CD8-positive, alpha-beta memory T cell (primary cell): ENCODE data around the gene PARD6G. TPM values are rescaled to one million over a fixed set of nuclear protein-coding genes. Genes with fewer than 3 reads are reported as not detected.

Source experiments
- CTCF ChIA-PET: fragments of 350-600 bp; sonication (Branson Sonifier 250); formaldehyde crosslinking; loops from one replicate; lab custom pipeline; 2021; ENCODE audit warnings: antibody characterized with exemption; lab: Charles Lee
- POLR2A ChIA-PET: fragments of 350-600 bp; sonication (Branson Sonifier 250); formaldehyde crosslinking; loops from one replicate; lab custom pipeline; 2021; ENCODE audit warnings: antibody characterized with exemption; lab: Charles Lee
- DNase-seq, 5 donors: peaks; one replicate each; pipeline versions ENCODE4 v3.0.0 to v3.0.0-alpha.2; 2020 to 2022; ENCODE audit warnings: mixed read lengths in 1 of 5
- H3K27ac ChIP-seq: one replicate; pipeline ENCODE4 v1.7.0; 2013; ENCODE audit warnings: low read depth, mild to moderate bottlenecking, low read length, moderate library complexity
- H3K27me3 ChIP-seq: 2 replicates; pipeline ENCODE4 v1.7.0; 2013; ENCODE audit warnings: low read length, mild to moderate bottlenecking; ENCODE audit not compliant: insufficient read depth, poor library complexity, severe bottlenecking
- H3K36me3 ChIP-seq: 2 replicates; pipeline ENCODE4 v1.7.0; 2013; ENCODE audit warnings: mild to moderate bottlenecking, low read length, moderate library complexity; ENCODE audit not compliant: insufficient read depth
- H3K4me1 ChIP-seq: 2 replicates; pipeline ENCODE4 v1.7.0; 2013; ENCODE audit warnings: mild to moderate bottlenecking, low read length, moderate library complexity; ENCODE audit not compliant: insufficient read depth
- H3K4me3 ChIP-seq: 2 replicates; pipeline ENCODE4 v1.7.0; 2013; ENCODE audit warnings: mild to moderate bottlenecking, low read length
- H3K9me3 ChIP-seq: 2 replicates; pipeline ENCODE4 v1.7.0; 2013; ENCODE audit warnings: mild to moderate bottlenecking, low read length
- H3K27ac Mint-ChIP-seq, 8 donors: one replicate each; pipeline ENCODE4 v1.8.0; 2020 to 2021; ENCODE audit warnings: mixed read lengths in 8 of 8, mild to moderate bottlenecking in 6 of 8, inconsistent platforms in 3 of 8, moderate library complexity in 3 of 8
- H3K27me3 Mint-ChIP-seq, 2 donors: one replicate each; pipeline ENCODE4 v1.8.0; 2020 to 2021; ENCODE audit warnings: mixed read lengths in 2 of 2, mild to moderate bottlenecking in 1 of 2, moderate library complexity in 1 of 2
- H3K36me3 Mint-ChIP-seq, 3 donors: one replicate each; pipeline ENCODE4 v1.8.0; 2020 to 2021; ENCODE audit warnings: mixed read lengths in 3 of 3, inconsistent platforms in 1 of 3, mild to moderate bottlenecking in 1 of 3
- H3K4me1 Mint-ChIP-seq, 3 donors: one replicate each; pipeline ENCODE4 v1.8.0; 2020 to 2021; ENCODE audit warnings: mixed read lengths in 3 of 3, inconsistent platforms in 1 of 3, mild to moderate bottlenecking in 1 of 3
- H3K4me3 Mint-ChIP-seq, 7 donors: one replicate each; pipeline ENCODE4 v1.8.0; 2020 to 2021; ENCODE audit warnings: mixed read lengths in 7 of 7, mild to moderate bottlenecking in 6 of 7, moderate library complexity in 4 of 7, inconsistent platforms in 2 of 7
- H3K9me3 Mint-ChIP-seq, 5 donors: one replicate each; pipeline ENCODE4 v1.8.0; 2020 to 2022; ENCODE audit warnings: mixed read lengths in 5 of 5, mild to moderate bottlenecking in 3 of 5, moderate library complexity in 2 of 5, inconsistent platforms in 1 of 5
- polyA plus RNA-seq: library from polyadenylated mRNA; unstranded; fragments of 300-500 nt; fragmentation: Illumina TruSeq; gene quantifications from one replicate; pipeline ENCODE4 v1.2.3, GENCODE V29; 2021
- total RNA-seq, 2 experiments: library from RNA; stranded (reverse); gene quantifications; one replicate each; pipeline ENCODE4 v1.2.3, GENCODE V29; 2021

The PARD6G gene
- total and polyA plus RNA-seq, 3 experiments from 2014 or later, result 0.32 to 0.48 (median 0.33) TPM

DNA sequence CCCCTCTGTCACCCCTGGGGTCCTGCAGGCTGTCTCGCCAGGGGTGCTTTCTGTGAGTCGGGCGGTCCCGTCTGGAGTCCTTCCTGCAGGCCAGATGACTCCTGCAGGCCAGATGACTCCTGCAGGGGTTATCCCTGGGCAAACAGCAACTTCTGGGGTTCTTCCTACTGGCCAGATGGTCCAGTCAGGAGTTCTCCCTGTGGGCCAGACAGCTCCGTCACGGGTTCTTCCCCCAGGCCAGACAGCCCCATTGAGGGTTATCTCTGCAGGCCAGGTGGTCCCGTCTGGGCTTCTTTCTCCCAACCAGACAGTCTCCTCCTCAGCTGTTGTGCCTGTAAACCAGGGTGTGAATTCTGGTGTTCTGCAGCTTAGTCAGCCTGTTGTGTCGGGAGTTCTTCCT lies 110.6 kb downstream of the PARD6G start:
- Histone ChIP-seq H3K27me3 (no peaks in the 10 kb centered on the region), H3K9me3 (no peaks in the 10 kb centered on the region), H3K4me1 (no peaks in the 10 kb centered on the region), H3K36me3 (peaks cover 25% of the 10 kb centered on the region), H3K4me3 (no peak overlapping the region), H3K27ac (no peak overlapping the region)
- Mint-ChIP-seq H3K4me3 (no peak overlapping the region), H3K36me3 (peaks cover 29 to 85% (median 41%) of the 10 kb centered on the region in 3 donors), H3K9me3 (no peaks in the 10 kb centered on the region), H3K4me1 (peaks cover 0 to 10% (median 10%) of the 10 kb centered on the region in 3 donors), H3K27ac (no peak overlapping the region), H3K27me3 (no peaks in the 10 kb centered on the region)
- CTCF ChIA-PET, result no interaction called here
- DNase-seq, result no peak
- POLR2A ChIA-PET, result no interaction called here

DNA sequence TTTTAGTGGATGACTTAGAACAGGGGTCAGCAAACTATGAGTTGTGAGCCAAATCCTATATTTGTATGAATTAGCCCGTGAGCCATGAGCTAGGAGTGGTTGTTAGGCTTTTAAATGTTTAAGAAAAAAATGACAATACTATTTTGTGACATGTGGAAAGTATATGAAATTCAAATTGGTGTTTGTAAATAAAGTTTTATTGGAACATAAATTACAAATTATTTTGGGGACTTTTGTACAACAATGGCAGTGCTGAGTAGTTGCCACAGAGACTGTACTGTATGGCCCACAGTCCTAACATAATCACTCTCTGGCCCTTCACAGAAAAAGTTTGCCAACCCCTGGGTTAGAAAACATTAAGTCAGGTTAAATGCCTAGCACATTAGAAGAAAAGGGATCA lies 112.2 kb downstream of the PARD6G start:
- H3K4me1 ChIP-seq, result no peaks in the 10 kb centered on the region
- no peaks in the 10 kb centered on the region for H3K9me3 ChIP-seq
- DNase-seq, result no peak
- CTCF ChIA-PET, result interaction anchor here (1.8 kb wide), 1 partner anchor 24 kb away, joined by 7 read pairs; no protein-coding TSS in a partner anchor
- POLR2A ChIA-PET, result no interaction called here
- H3K36me3 Mint-ChIP-seq, result peaks cover 25 to 87% (median 35%) of the 10 kb centered on the region in 3 donors
- no peak overlapping the region for H3K4me3 ChIP-seq
- H3K27me3 Mint-ChIP-seq, result no peaks in the 10 kb centered on the region
- H3K4me3 Mint-ChIP-seq, result no peak overlapping the region
- H3K27ac Mint-ChIP-seq, result no peak overlapping the region
- H3K4me1 Mint-ChIP-seq, result peaks cover 3 to 21% (median 17%) of the 10 kb centered on the region in 3 donors
- no peak overlapping the region for H3K27ac ChIP-seq
- no peaks in the 10 kb centered on the region for H3K27me3 ChIP-seq
- H3K36me3 ChIP-seq, result peaks cover 25% of the 10 kb centered on the region
- H3K9me3 Mint-ChIP-seq, result no peaks in the 10 kb centered on the region

DNA sequence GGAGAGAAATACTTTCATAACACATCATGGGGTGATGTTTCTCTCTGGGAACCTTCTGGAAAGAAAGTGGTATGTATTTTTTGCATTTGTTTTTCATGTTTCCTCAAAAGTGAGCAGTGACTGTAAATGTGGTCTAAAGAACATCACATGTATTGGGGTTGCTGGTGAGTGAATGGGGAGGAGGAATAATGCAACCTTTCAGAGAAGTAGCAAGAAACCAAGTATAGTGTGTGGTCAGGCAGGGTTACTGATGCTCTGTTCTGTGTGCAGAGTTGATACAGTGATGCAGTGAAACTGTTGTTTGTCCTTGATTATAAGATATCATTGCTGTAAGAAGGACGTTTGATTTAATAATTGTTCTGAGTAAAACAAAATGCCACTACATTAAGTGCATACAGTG lies 114.2 kb downstream of the PARD6G start:
- Histone ChIP-seq H3K4me3 (no peak overlapping the region), H3K36me3 (peaks cover 17% of the 10 kb centered on the region), H3K27me3 (no peaks in the 10 kb centered on the region), H3K9me3 (no peaks in the 10 kb centered on the region), H3K27ac (no peak overlapping the region), H3K4me1 (peaks cover 4% of the 10 kb centered on the region)
- CTCF ChIA-PET, result no interaction called here
- Mint-ChIP-seq H3K36me3 (peaks cover 15 to 79% (median 29%) of the 10 kb centered on the region in 3 donors), H3K27me3 (no peaks in the 10 kb centered on the region), H3K4me1 (peaks cover 13 to 32% (median 28%) of the 10 kb centered on the region in 3 donors), H3K27ac (peak overlapping the region in 1 of 8 donors; percentile 66), H3K9me3 (no peaks in the 10 kb centered on the region), H3K4me3 (no peak overlapping the region)
- DNase-seq, result no peak
- POLR2A ChIA-PET, result no interaction called here

DNA sequence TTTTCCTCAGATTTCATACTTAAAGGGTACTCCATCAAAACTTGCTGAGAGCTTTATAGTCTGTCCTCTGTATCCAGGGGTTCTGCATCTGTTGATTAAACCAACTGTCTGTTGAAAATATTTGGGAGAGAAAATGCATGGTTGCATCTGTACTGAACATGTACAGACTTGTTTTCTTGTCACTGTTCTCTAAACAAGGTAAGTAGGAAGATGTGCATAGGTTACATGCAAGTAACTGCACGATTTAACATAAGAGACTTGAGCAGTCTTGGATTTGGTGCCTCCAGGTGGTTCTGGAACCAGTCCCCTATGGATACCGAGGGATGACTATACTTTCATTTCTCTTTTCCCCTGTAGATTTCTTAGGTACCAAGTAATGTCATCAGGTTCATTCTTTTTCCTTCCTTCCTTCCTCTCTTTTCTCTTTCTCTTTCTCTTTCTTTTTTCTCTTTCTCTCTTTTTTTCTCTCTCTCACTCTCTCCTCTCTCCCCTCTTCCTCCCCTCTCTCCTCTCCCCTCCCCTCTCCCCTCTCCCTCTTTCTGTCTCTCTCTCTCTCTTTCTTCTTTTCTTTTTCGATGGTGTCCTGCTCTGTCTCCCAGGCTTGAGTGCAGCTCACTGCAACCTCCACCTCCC lies 115.0 kb downstream of the PARD6G start:
- H3K27ac Mint-ChIP-seq, result peak overlapping the region in 2 of 8 donors; percentile 14 to 35
- CTCF ChIA-PET, result no interaction called here
- peaks cover 15% of the 10 kb centered on the region for H3K36me3 ChIP-seq

DNA sequence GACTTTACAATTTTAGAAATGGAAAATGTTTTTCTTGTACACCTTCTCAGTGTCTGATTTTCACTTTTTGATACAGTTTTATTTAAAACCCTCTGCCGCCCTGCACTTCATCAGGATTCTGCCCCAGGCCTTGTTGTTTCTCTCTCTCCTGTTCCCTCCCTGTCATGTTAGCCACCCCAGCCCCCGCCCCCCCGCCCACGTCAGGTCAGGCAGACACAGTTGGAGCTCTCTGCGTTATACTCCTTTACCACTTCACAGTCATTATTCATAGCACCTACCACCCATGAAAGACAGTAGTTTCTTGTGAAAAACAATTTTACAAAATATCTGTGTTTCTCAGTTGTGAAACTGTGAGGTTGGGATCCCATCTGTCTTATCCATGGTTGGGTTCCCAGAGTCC lies 116.8 kb downstream of the PARD6G start:
- H3K9me3 ChIP-seq, result no peaks in the 10 kb centered on the region
- Mint-ChIP-seq H3K36me3 (peaks cover 9 to 69% (median 16%) of the 10 kb centered on the region in 3 donors), H3K27ac (no peak overlapping the region), H3K4me3 (no peak overlapping the region), H3K27me3 (no peaks in the 10 kb centered on the region), H3K9me3 (no peaks in the 10 kb centered on the region), H3K4me1 (peaks cover 33 to 58% (median 53%) of the 10 kb centered on the region in 3 donors)
- peaks cover 15% of the 10 kb centered on the region for H3K36me3 ChIP-seq
- ChIA-PET POLR2A (no interaction called here), CTCF (no interaction called here)
- H3K27me3 ChIP-seq, result no peaks in the 10 kb centered on the region
- peaks cover 16% of the 10 kb centered on the region for H3K4me1 ChIP-seq
- peak in 1 of 5 donors; percentile 36 for DNase-seq
- no peak overlapping the region for H3K4me3 ChIP-seq
- H3K27ac ChIP-seq, result no peak overlapping the region

More for the DNA sequence above, 115.0 kb downstream of the PARD6G start:
- Histone ChIP-seq H3K27me3 (no peaks in the 10 kb centered on the region), H3K4me3 (no peak overlapping the region), H3K4me1 (peaks cover 4% of the 10 kb centered on the region), H3K27ac (no peak overlapping the region), H3K9me3 (no peaks in the 10 kb centered on the region)
- no peak for DNase-seq
- Mint-ChIP-seq H3K4me3 (no peak overlapping the region), H3K9me3 (no peaks in the 10 kb centered on the region), H3K4me1 (peaks cover 19 to 40% (median 36%) of the 10 kb centered on the region in 3 donors), H3K27me3 (no peaks in the 10 kb centered on the region), H3K36me3 (peaks cover 13 to 78% (median 25%) of the 10 kb centered on the region in 3 donors)
- POLR2A ChIA-PET, result no interaction called here

DNA sequence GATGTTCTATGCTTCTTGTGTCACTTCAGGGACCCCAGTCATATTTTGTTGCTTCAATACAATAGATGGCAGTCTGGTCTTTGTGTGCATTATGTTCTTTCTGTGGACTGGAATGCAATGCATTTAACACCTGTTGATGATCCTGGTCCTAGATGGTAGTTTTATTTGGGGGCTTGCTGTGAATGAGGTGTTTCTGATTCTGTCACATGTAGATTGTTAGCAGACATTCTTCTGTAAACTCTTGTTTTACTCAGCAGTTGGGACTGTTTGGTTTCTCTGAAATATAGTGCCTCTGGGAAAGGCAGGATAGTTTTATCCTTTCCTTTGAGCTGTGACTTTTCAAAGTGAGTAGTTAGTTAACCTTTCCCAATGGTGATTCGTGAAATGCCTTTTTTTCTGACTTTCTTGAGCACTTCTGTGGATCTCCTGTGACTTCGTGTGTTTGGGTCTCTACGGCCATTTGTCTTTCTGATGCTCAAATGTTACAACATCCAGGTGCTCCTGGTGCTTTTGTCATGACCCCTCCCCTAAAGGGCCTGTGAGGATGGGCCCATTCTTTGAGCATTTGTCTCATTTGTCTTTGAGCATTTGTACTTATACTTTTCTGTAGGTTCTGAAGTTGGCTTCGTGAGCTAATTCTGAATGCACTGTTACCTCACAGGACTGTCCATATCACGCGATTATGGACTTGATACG lies 117.5 kb downstream of the PARD6G start:
- CTCF ChIA-PET, result no interaction called here
- POLR2A ChIA-PET, result no interaction called here
- H3K27me3 Mint-ChIP-seq, result no peaks in the 10 kb centered on the region
- Histone ChIP-seq H3K4me1 (peaks cover 16% of the 10 kb centered on the region), H3K4me3 (no peak overlapping the region), H3K9me3 (no peaks in the 10 kb centered on the region), H3K27me3 (no peaks in the 10 kb centered on the region), H3K27ac (no peak overlapping the region), H3K36me3 (peaks cover 9% of the 10 kb centered on the region)
- H3K36me3 Mint-ChIP-seq, result peaks cover 9 to 61% (median 13%) of the 10 kb centered on the region in 3 donors
- no peak for DNase-seq
- H3K4me1 Mint-ChIP-seq, result peaks cover 33 to 58% (median 53%) of the 10 kb centered on the region in 3 donors
- peak overlapping the region in 4 of 8 donors; percentile 2 to 52 (median 28) for H3K27ac Mint-ChIP-seq
- no peaks in the 10 kb centered on the region for H3K9me3 Mint-ChIP-seq
- H3K4me3 Mint-ChIP-seq, result no peak overlapping the region

DNA sequence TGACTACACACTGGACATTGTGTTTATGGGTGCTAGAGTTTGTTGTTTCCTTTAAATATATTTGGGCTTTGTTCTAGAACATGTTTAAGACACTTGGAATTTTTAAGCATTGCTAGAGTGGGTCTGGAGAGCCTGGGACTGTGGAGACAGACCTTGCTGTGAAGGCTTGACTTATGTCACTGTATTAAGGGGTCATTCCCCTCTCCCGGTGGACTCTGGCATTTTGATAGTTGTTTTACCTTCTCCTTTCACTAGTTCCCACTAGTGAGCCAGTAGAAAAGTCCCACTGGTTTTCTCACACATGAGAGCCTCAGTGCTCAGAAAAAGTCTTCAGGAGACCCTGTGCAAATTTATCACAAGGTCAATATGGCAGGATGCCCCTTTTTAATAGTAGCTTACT lies 119.7 kb downstream of the PARD6G start:
- H3K27me3 Mint-ChIP-seq, result no peaks in the 10 kb centered on the region
- peaks cover 5 to 49% (median 9%) of the 10 kb centered on the region in 3 donors for H3K36me3 Mint-ChIP-seq
- Histone ChIP-seq H3K27ac (no peak overlapping the region), H3K9me3 (no peaks in the 10 kb centered on the region), H3K27me3 (no peaks in the 10 kb centered on the region), H3K36me3 (no peaks in the 10 kb centered on the region), H3K4me3 (no peak overlapping the region), H3K4me1 (peaks cover 16% of the 10 kb centered on the region)
- H3K27ac Mint-ChIP-seq, result peak overlapping the region in 2 of 8 donors; percentile 33 to 47
- ChIA-PET POLR2A (no interaction called here), CTCF (no interaction called here)
- H3K4me3 Mint-ChIP-seq, result peak overlapping the region in 1 of 7 donors; percentile 10
- no peaks in the 10 kb centered on the region for H3K9me3 Mint-ChIP-seq
- no peak for DNase-seq
- peaks cover 39 to 66% (median 57%) of the 10 kb centered on the region in 3 donors for H3K4me1 Mint-ChIP-seq

DNA sequence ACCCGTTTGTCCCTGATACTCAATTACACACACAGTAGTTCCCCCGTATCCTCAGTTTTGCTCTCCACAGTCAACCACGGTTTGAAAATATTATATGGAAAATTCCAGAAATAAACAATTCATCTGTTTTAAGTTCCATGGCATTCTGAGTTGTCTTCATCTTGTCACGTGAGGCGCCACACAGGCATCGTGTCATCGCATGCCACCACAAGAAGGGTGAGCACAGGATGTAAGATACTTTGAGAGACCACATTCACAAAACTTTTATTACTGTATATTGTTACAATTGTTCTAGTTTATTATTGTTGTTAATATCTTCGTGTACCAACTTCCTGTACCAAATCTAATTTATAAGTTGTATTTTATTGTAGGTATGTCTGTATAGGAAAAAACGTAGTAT lies 120.5 kb downstream of the PARD6G start:
- Mint-ChIP-seq H3K36me3 (peaks cover 0 to 49% (median 9%) of the 10 kb centered on the region in 3 donors), H3K4me3 (peak overlapping the region in 3 of 7 donors; percentile 7 to 14 (median 13)), H3K9me3 (no peaks in the 10 kb centered on the region), H3K27ac (peak overlapping the region in 6 of 8 donors; percentile 20 to 86 (median 80)), H3K27me3 (no peaks in the 10 kb centered on the region), H3K4me1 (peaks cover 43 to 67% (median 57%) of the 10 kb centered on the region in 3 donors)
- H3K9me3 ChIP-seq, result no peaks in the 10 kb centered on the region
- CTCF ChIA-PET, result no interaction called here
- H3K27me3 ChIP-seq, result no peaks in the 10 kb centered on the region
- H3K4me1 ChIP-seq, result peaks cover 16% of the 10 kb centered on the region
- peak in 1 of 5 donors; percentile 63 for DNase-seq
- no peak overlapping the region for H3K27ac ChIP-seq
- POLR2A ChIA-PET, result no interaction called here
- H3K4me3 ChIP-seq, result no peak overlapping the region
- no peaks in the 10 kb centered on the region for H3K36me3 ChIP-seq
